NCI-H524 (cell line): ENCODE measurements around the gene HSPBP1.

Experiments
- DNase-seq, 2 experiments: peaks; one replicate each; lab custom pipeline; 2025; lab: John Stamatoyannopoulos, UW

HSPBP1 gene

DNA sequence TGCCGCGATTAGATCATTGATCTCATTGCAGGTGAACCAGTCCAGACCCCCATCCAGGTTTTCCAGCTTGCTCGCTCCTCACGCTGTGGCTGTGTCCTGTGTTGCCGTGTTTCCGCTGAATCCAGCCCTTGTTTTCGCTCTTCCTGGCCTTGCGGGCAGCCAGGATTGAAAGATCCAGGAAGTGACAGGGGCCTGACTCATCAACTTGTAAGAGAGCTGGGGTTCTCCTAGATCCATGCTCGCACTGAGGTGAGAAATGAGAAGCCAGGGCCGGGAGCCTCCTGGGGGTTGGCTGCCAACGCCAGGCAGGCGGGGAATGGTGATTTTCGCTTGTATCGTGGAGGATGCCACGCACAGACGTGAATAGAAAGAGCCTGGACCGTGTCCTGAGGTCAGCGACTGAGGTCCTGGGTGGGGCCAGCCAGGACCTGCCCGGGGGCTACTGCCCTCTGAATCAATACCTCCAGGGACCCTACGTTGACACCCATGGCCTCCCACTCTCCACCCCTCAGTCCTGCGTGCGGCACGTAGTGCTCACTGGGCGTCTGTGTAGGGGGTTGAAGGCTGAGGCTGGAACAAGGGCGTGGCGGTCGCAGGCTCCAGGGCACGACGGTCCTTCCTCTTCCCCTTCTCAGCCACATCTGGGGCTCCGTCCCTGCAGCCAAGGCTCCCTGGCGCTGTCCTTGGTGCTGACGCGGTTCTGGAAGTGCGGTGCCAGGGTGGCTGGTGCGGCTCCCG, 63.3 kb downstream of the HSPBP1 start:
- DNase-seq: peak; percentile 84 to 94

GRCh38 chr19:55213547-55213946, 66.4 kb downstream of the HSPBP1 start:
- DNase-seq: no peak

DNA sequence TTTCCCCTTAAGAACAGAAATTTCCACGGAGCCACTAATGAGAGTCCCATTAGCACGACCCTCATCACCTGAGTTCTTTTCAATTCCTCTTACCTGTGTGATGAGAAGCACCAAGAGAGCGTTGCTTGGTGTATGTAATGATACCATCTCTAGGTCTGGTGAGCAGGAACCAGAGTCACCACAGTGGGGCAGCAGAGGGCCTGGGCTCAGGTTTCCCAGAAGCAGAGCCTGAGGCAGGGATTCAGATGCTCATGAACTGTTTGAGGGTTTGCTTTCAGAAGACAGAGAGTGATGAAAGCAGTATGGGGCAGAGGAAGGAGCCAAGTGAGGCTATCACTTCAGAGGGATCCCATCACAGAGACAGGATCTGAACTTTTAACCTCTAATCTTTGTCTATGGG, 67.5 kb downstream of the HSPBP1 start:
- DNase-seq: peak in 1 of 2 experiments; percentile 11
